Trophoblast cell (in vitro differentiated cells and primary cell): ENCODE data around the gene SND1.
"Not testable (repeated sequence)": the region's sequence is repeated elsewhere in the genome, so short reads cannot be mapped to it uniquely, and the experiment has no call there.

Source experiments
- DNase-seq, 2 donors: peaks; one replicate each; pipeline ENCODE4 v3.0.0-alpha.2; 2016
- H2AFZ ChIP-seq: 2 replicates; pipeline ENCODE4 v1.6.1; 2013; ENCODE audit warnings: low read length, moderate library complexity, mild to moderate bottlenecking; ENCODE audit not compliant: insufficient read depth, poor library complexity
- H2AK5ac ChIP-seq: 2 replicates; pipeline ENCODE4 v1.6.1; 2013; ENCODE audit warnings: mild to moderate bottlenecking, low read length
- H2BK120ac ChIP-seq: 2 replicates; pipeline ENCODE4 v1.6.1; 2013; ENCODE audit warnings: low read length, mild to moderate bottlenecking, moderate library complexity; ENCODE audit not compliant: insufficient read depth, poor library complexity
- H2BK12ac ChIP-seq: 2 replicates; pipeline ENCODE4 v1.6.1; 2013; ENCODE audit warnings: mild to moderate bottlenecking, low read length, moderate library complexity
- H2BK5ac ChIP-seq: 2 replicates; pipeline ENCODE4 v1.6.1; 2013; ENCODE audit warnings: low read length, low read depth, moderate library complexity, mild to moderate bottlenecking; ENCODE audit not compliant: poor library complexity
- H3K14ac ChIP-seq: 2 replicates; pipeline ENCODE4 v1.6.1; 2013; ENCODE audit warnings: mild to moderate bottlenecking, low read length
- H3K18ac ChIP-seq: 2 replicates; pipeline ENCODE4 v1.6.1; 2013; ENCODE audit warnings: mild to moderate bottlenecking, low read length
- H3K23ac ChIP-seq: 2 replicates; pipeline ENCODE4 v1.6.1; 2013; ENCODE audit warnings: low read length
- H3K27ac ChIP-seq: 2 replicates; pipeline ENCODE4 v1.5.1; 2013; ENCODE audit warnings: low read depth, mild to moderate bottlenecking, inconsistent platforms, low read length, moderate library complexity
- H3K27me3 ChIP-seq: 2 replicates; pipeline ENCODE4 v1.6.1; 2013; ENCODE audit warnings: inconsistent platforms, mild to moderate bottlenecking, low read length, moderate library complexity; ENCODE audit not compliant: insufficient read depth
- H3K36me3 ChIP-seq, 2 experiments: 1 replicate in 1 of 2; 2 replicates in 1 of 2; pipeline ENCODE4 v1.6.1; 2013; ENCODE audit warnings: low read length in 2 of 2, mild to moderate bottlenecking in 2 of 2, moderate library complexity in 1 of 2; ENCODE audit not compliant: insufficient read depth in 2 of 2, control insufficient read depth in 1 of 2
- H3K4ac ChIP-seq: 2 replicates; pipeline ENCODE4 v1.6.1; 2013; ENCODE audit warnings: low read depth, mild to moderate bottlenecking, low read length, moderate library complexity
- H3K4me1 ChIP-seq, 2 experiments: 1 replicate in 1 of 2; 2 replicates in 1 of 2; pipeline ENCODE4 v1.6.1; 2013; ENCODE audit warnings: low read length in 2 of 2, mild to moderate bottlenecking in 2 of 2, moderate library complexity in 1 of 2; ENCODE audit not compliant: insufficient read depth in 2 of 2, control insufficient read depth in 1 of 2
- H3K4me2 ChIP-seq: 2 replicates; pipeline ENCODE4 v1.6.1; 2013; ENCODE audit warnings: inconsistent platforms, mild to moderate bottlenecking, low read length, moderate library complexity
- H3K4me3 ChIP-seq: 2 replicates; pipeline ENCODE4 v1.5.1; 2013; ENCODE audit warnings: mild to moderate bottlenecking, low read depth, low read length, inconsistent platforms
- H3K79me1 ChIP-seq: one replicate; pipeline ENCODE4 v1.6.1; 2013; ENCODE audit warnings: low read length
- H3K79me2 ChIP-seq: 2 replicates; pipeline ENCODE4 v1.6.1; 2013; ENCODE audit warnings: low read length, mild to moderate bottlenecking; ENCODE audit not compliant: control insufficient read depth, insufficient read depth, poor library complexity
- H3K9ac ChIP-seq: 2 replicates; pipeline ENCODE4 v1.6.1; 2013; ENCODE audit warnings: mild to moderate bottlenecking, low read length
- H3K9me3 ChIP-seq: 2 replicates; pipeline ENCODE4 v1.6.1; 2013; ENCODE audit warnings: low read depth, mild to moderate bottlenecking, control low read depth, inconsistent platforms, low read length; ENCODE audit not compliant: insufficient read depth
- H4K12ac ChIP-seq: 2 replicates; pipeline ENCODE4 v1.6.1; 2013; ENCODE audit warnings: low read depth, mild to moderate bottlenecking, low read length, moderate library complexity
- H4K8ac ChIP-seq: 2 replicates; pipeline ENCODE4 v1.6.1; 2013; ENCODE audit warnings: low read depth, mild to moderate bottlenecking, low read length, moderate library complexity
- H4K91ac ChIP-seq: one replicate; pipeline ENCODE4 v1.6.1; 2013; ENCODE audit warnings: low read depth, mild to moderate bottlenecking, low read length, moderate library complexity
- WGBS: extraction: QIAGEN DNeasy Blood & Tissue Kit; methylation state at CpG from one replicate; pipeline ENCODE4 v1.1.7; 2013; ENCODE audit warnings: missing lambda C conversion rate; ENCODE audit not compliant: insufficient read length, insufficient coverage; ENCODE audit errors: extremely low coverage; 5-methylcytosine and 5-hydroxymethylcytosine counted together

Gene SND1

DNA sequence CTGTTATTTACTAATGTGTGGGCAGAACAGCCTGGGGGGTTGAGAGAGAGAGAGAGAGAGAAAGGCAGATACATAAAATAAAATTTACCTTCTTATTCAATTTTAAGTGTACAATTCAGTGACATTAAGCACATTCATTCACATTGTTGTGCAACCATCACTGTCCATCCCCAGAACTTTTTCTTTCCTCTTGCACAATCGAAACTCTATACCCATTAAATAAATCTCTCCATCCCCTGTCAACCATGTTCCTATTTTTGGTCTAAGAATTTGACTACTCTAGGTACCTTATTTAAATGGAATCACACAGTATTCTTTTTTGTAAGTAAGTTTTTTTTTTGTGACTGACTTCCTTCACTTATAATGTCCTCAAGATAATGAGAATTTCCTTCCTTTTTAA lies 181.6 kb downstream of the SND1 start:
- Histone ChIP-seq H3K14ac (no peak overlapping the region), H3K4me2 (no peak overlapping the region), H3K23ac (no peak overlapping the region), H3K9ac (no peak overlapping the region), H2BK120ac (no peak overlapping the region), H3K4ac (no peak overlapping the region), H2AK5ac (no peak overlapping the region), H3K4me3 (no peak overlapping the region), H3K27ac (no peak overlapping the region), H4K8ac (no peak overlapping the region), H2AFZ (no peak overlapping the region), H3K9me3 (peaks cover 2% of the 10 kb centered on the region), H4K12ac (no peak overlapping the region), H4K91ac (no peak overlapping the region), H3K36me3 (peaks cover 2 to 3% of the 10 kb centered on the region in 2 experiments), H3K18ac (no peak overlapping the region), H2BK5ac (no peak overlapping the region), H3K79me1 (no peaks in the 10 kb centered on the region), H2BK12ac (no peak overlapping the region), H3K4me1 (no peaks in the 10 kb centered on the region), H3K27me3 (no peaks in the 10 kb centered on the region), H3K79me2 (peaks cover 2% of the 10 kb centered on the region)
- 100% methylated on average over 1 of the region's 1 CpG for WGBS
- DNase-seq = no peak

DNA sequence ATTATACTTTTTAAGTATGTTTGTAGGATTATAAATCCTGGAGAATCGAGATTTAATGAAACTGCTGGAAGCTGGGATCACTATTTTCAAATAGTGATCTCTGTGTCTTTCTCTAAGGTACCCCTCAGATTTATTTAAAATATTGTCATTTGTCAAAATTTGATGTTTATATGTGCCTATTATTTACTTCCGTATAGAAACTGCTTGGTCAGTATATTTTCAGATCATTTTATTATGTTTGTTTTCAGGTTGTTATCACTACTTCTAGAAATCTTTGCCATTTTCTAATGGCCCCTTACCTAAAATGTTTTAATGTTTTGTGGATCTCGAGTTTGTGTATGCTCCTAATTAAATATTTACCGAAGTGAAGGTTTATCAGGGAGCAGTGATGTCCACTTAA lies 183.7 kb downstream of the SND1 start:
- H2BK120ac ChIP-seq = no peak overlapping the region
- H3K9me3 ChIP-seq = peaks cover 2% of the 10 kb centered on the region
- H3K27me3 ChIP-seq = no peaks in the 10 kb centered on the region
- no peak overlapping the region for H3K18ac ChIP-seq
- H3K27ac ChIP-seq = no peak overlapping the region
- peaks cover 2 to 3% of the 10 kb centered on the region in 2 experiments for H3K36me3 ChIP-seq
- H2BK12ac ChIP-seq = no peak overlapping the region
- H4K91ac ChIP-seq = no peak overlapping the region
- H2AFZ ChIP-seq = no peak overlapping the region
- H3K79me2 ChIP-seq = peaks cover 2% of the 10 kb centered on the region
- H2AK5ac ChIP-seq = no peak overlapping the region
- H3K79me1 ChIP-seq = no peaks in the 10 kb centered on the region
- H3K9ac ChIP-seq = no peak overlapping the region
- no peak overlapping the region for H3K14ac ChIP-seq
- H3K4me2 ChIP-seq = no peak overlapping the region
- no CpG with 5 or more reads among the region's 4 CpGs for WGBS
- H3K23ac ChIP-seq = no peak overlapping the region
- no peaks in the 10 kb centered on the region for H3K4me1 ChIP-seq
- H2BK5ac ChIP-seq = no peak overlapping the region
- DNase-seq = no peak
- no peak overlapping the region for H4K8ac ChIP-seq
- H3K4me3 ChIP-seq = no peak overlapping the region
- no peak overlapping the region for H4K12ac ChIP-seq
- no peak overlapping the region for H3K4ac ChIP-seq

DNA sequence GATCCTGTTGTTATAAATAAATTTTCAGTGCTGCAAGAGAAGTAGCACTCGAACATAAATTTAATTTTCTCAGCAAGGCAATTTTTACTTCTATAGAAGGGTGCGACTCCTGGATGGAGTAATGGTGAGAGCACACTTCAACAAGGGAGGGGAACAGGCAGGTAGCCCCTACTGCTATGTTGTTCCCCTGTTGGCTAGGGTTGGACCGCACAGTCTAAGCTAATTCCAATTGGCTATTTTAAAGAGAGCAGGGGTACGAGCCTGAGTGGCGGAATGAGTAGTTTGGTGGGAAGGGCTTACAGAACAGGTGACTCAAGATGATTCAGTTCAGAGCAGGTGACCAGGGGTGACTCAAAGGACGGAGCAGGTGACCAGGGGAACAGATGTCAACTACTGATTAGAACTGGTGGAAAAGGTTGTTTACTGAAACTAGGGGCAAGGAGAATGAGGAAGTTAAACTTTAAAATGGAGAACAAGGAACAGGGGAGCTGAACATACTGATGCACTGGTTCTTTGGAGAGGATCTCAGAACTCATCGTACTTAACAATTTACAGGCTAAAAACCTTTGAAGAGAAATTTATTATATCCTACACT lies 185.9 kb downstream of the SND1 start:
- peak; percentile 41 to 61 for DNase-seq
- H2BK5ac ChIP-seq = peak overlapping the region; percentile 28
- not testable (repeated sequence) for H3K79me1 ChIP-seq, H2AFZ ChIP-seq, H3K9me3 ChIP-seq, H3K18ac ChIP-seq, H3K27ac ChIP-seq, H3K14ac ChIP-seq, H4K91ac ChIP-seq, H3K79me2 ChIP-seq, H4K12ac ChIP-seq, H3K36me3 ChIP-seq, H2BK120ac ChIP-seq, H3K4ac ChIP-seq, H3K27me3 ChIP-seq, H3K9ac ChIP-seq, H3K4me3 ChIP-seq, H3K4me2 ChIP-seq, H2AK5ac ChIP-seq, H3K23ac ChIP-seq, H4K8ac ChIP-seq, H3K4me1 ChIP-seq, H2BK12ac ChIP-seq
- no CpG with 5 or more reads among the region's 7 CpGs for WGBS

DNA sequence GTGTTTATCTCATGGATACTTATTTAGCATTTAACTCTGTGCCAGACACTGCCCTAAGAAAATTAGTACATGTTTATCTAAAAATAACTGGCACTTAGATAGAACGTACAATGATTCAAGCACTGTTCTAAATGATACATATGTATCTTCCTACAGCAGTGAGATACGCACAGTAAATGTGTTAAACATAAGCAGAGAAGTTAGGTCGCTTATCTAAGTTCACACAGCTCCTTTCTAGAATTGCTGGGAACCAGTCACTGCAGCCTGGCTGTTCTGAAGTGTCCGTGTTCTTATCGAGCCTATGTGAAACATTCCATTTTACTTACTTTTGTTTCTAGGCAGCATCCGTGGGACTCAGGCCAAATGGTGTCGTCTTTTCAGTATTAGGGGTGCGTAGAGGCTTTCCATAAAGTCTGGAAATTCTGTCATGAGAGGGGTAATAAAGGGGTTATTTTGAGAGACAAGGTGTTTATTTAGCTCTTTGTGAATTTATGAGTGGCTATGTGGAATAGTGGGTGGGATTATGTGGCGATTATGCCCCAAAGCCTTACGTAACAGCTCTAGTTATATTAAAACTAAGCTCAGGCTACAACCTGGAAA lies 186.9 kb downstream of the SND1 start:
- Histone ChIP-seq H2BK12ac (no peak overlapping the region), H3K23ac (no peak overlapping the region), H3K9ac (no peak overlapping the region), H3K9me3 (peaks cover 2% of the 10 kb centered on the region), H4K8ac (no peak overlapping the region), H4K12ac (no peak overlapping the region), H2BK5ac (no peak overlapping the region), H2BK120ac (no peak overlapping the region), H3K4me2 (no peak overlapping the region), H3K27ac (no peak overlapping the region), H2AFZ (no peak overlapping the region), H3K36me3 (peaks cover 2 to 3% of the 10 kb centered on the region in 2 experiments), H4K91ac (no peak overlapping the region), H3K79me1 (no peaks in the 10 kb centered on the region), H3K79me2 (peaks cover 2% of the 10 kb centered on the region), H3K14ac (no peak overlapping the region), H3K27me3 (no peaks in the 10 kb centered on the region), H3K4ac (no peak overlapping the region), H3K18ac (no peak overlapping the region), H3K4me3 (no peak overlapping the region), H3K4me1 (no peaks in the 10 kb centered on the region), H2AK5ac (no peak overlapping the region)
- peak in 1 of 2 donors; percentile 8 for DNase-seq
- no CpG with 5 or more reads among the region's 10 CpGs for WGBS
